Esophagus squamous epithelium (tissue), 4 donors: Measurements from ENCODE around the gene CD276.

Source experiments
- POLR2A ChIP-seq, 4 donors: fragments of 450-650 bp; IDR thresholded peaks; one replicate each; pipeline ENCODE4 v1.6.1; 2017; ENCODE audit warnings: antibody characterized with exemption in 4 of 4, mild to moderate bottlenecking in 4 of 4, moderate library complexity in 3 of 4
- TF ChIP-seq, protein P1 (sequence below), 6 experiments: fragments of 450-650 bp in 4 of 6; fragments of 200-600 bp in 2 of 6; sonication (generic) in 2 of 6; IDR thresholded peaks; one replicate each; pipeline ENCODE4 v1.5.1; 2016 to 2019; ENCODE audit warnings: antibody characterized with exemption in 6 of 6, mild to moderate bottlenecking in 4 of 6, moderate library complexity in 4 of 6

DNA sequence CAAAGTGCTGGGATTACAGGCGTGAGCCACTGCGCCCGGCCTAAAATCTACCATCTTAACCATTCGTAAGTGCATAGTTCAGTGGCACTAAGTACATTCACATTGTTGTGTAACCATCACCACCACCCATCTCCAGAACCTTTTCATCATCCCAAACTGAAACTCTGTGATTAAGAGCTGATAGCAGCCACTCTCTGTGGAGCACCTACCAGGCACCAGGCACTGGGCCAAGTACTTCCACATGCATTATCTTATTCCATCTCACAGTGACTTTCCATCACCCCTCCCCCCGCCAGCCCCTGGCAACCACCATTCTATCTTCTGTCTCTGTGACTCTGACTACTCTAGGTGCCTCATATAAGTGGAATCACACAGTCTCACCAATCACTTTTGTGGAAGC, 71.3 kb downstream of the CD276 start:
- TF ChIP-seq, protein P1, sequence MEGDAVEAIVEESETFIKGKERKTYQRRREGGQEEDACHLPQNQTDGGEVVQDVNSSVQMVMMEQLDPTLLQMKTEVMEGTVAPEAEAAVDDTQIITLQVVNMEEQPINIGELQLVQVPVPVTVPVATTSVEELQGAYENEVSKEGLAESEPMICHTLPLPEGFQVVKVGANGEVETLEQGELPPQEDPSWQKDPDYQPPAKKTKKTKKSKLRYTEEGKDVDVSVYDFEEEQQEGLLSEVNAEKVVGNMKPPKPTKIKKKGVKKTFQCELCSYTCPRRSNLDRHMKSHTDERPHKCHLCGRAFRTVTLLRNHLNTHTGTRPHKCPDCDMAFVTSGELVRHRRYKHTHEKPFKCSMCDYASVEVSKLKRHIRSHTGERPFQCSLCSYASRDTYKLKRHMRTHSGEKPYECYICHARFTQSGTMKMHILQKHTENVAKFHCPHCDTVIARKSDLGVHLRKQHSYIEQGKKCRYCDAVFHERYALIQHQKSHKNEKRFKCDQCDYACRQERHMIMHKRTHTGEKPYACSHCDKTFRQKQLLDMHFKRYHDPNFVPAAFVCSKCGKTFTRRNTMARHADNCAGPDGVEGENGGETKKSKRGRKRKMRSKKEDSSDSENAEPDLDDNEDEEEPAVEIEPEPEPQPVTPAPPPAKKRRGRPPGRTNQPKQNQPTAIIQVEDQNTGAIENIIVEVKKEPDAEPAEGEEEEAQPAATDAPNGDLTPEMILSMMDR (IDR thresholded peaks at IDR 0.05), result no peak
- no peak for TF ChIP-seq POLR2A (IDR thresholded peaks at IDR 0.05)
